Measurements from ENCODE around the gene CHRNG.

- TF ChIP-seq CTCF (IDR thresholded peaks at IDR 0.05; ENCODE audit: borderline replicate concordance, extremely low read depth, low read length, poor library complexity, severe bottlenecking) (no peak), EZH2 (IDR thresholded peaks at IDR 0.05; ENCODE audit: borderline replicate concordance, low read depth, low read length, severe bottlenecking) (no peak)
These were observed 13.0 kb upstream of the CHRNG start for GRCh38 chr2:232526372-232526941.
